ENCODE results near the gene SOS1.

DNA sequence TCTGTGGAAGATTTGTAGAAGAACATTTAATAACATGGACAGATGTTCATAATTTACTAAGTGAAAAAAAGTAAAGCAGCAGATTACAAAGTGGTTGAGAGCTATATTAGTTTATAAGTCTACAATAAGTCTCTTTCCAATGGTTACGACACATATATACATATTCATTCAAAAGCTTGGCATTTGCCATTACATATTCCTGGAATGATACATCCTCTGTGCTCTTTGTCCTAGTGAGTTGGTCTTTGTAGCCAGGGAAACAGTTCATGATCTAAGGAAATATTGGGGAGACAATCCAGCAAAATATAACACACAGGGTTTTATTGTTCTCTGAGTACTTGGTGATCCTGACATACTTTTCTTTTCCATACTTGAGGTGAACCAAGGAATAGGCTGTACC is 32.5 kb upstream of the SOS1 start:
- TF ChIP-seq, protein P1, sequence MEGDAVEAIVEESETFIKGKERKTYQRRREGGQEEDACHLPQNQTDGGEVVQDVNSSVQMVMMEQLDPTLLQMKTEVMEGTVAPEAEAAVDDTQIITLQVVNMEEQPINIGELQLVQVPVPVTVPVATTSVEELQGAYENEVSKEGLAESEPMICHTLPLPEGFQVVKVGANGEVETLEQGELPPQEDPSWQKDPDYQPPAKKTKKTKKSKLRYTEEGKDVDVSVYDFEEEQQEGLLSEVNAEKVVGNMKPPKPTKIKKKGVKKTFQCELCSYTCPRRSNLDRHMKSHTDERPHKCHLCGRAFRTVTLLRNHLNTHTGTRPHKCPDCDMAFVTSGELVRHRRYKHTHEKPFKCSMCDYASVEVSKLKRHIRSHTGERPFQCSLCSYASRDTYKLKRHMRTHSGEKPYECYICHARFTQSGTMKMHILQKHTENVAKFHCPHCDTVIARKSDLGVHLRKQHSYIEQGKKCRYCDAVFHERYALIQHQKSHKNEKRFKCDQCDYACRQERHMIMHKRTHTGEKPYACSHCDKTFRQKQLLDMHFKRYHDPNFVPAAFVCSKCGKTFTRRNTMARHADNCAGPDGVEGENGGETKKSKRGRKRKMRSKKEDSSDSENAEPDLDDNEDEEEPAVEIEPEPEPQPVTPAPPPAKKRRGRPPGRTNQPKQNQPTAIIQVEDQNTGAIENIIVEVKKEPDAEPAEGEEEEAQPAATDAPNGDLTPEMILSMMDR (conservative IDR thresholded peaks at IDR 0.05 in 1 of 2, IDR thresholded peaks at IDR 0.05 in 1 of 2; ENCODE audit: low read depth in 1 of 2, low read length in 2 of 2): no peak
- no peak for TF ChIP-seq EZH2 (IDR thresholded peaks at IDR 0.05; ENCODE audit: low read length, missing control alignments)

Data from fibroblast of lung (primary cell).